GM19324 (cell line): Measurements from ENCODE around the gene TTC7B.
"Not testable (repeated sequence)": the region's sequence is repeated elsewhere in the genome, so short reads cannot be mapped to it uniquely, and the experiment has no call there.

Experiments
- ATAC-seq: cut with Tn5 transposase; IDR thresholded peaks from one replicate; pipeline ENCODE4 v1.9.1; 2021; ENCODE audit warnings: mild to moderate bottlenecking, moderate library complexity; ENCODE audit not compliant: unreplicated experiment, low FRiP score

Gene TTC7B

DNA sequence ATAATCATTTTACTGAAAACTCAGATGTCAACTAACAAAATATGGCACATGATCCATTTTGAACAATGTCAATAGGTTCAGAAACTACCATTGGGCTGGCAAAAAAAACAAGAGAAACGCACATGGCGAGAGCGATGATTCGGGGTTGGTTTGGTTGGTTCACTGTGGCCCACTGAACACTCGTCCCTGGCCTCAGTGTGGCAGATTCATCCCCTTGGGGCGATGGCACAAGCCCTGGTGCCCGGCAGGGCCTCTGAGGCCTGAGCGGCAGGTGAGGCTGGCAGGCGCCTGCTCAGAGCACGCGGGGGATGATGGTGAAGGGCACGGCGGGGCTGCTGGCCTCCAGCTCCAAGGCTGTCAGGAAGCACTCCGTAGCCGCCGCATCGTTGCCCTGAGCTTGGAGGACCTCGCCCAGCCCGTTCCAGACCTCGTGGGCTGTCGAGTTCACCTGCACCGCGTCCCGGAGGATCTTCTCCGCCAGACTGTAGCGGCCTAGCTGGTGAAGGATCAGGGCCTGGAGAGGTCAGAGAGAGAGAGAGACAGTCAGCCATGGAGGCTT lies 275.1 kb downstream of the TTC7B start:
- no peak for ATAC-seq

DNA sequence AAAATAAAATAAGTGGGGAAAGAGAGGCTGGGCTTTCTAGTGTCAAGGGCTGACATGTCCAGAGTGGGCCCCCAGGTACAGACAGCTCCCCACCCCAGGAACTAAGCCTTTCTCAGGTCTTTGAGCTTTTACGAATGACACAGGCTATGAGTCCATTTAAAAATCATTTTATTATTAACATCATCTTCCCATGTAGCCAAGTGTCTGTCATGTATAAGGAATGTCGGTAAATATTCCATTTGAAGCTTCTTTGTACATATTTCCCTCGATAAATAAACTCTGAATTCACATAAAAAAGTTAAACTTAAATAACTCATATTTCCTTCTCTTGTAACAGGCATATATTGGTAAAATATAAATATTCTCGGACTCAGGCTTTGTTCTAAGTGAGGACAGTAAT lies 275.8 kb downstream of the TTC7B start:
- ATAC-seq: no peak

DNA sequence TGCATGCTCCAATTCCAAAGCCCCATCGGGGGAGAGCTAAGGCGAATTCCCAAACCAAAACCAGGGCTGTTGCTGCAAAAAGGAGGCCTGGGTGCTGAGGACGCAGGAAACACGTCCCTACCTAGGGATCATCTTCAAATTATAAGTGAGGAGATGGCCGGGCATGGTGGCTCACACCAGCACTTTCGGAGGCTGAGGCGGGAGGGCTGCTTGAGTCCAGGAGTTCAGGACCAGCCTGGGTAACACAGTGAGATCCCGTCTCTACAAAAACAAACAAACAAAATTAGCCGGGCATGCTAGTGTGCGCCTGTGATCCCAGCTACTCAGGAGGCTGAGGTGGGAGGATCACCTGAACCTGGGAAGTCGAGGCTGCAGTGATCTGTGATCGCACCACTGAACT lies 276.2 kb downstream of the TTC7B start:
- ATAC-seq: no peak

DNA sequence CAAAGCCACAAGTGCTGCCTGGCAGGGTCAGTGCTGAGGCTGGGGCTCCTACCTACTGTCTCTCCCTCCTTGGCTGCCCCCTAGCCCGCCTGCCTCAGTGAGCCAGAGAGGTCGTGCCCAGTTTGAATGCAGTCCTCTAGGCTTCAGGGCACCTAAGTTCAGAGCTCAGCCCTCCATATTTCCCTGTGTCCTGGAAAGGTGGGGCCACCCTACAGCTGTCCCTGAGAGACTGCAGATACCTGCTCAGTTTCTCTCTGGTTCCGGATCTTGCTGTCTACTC lies 276.8 kb downstream of the TTC7B start:
- ATAC-seq: no peak

DNA sequence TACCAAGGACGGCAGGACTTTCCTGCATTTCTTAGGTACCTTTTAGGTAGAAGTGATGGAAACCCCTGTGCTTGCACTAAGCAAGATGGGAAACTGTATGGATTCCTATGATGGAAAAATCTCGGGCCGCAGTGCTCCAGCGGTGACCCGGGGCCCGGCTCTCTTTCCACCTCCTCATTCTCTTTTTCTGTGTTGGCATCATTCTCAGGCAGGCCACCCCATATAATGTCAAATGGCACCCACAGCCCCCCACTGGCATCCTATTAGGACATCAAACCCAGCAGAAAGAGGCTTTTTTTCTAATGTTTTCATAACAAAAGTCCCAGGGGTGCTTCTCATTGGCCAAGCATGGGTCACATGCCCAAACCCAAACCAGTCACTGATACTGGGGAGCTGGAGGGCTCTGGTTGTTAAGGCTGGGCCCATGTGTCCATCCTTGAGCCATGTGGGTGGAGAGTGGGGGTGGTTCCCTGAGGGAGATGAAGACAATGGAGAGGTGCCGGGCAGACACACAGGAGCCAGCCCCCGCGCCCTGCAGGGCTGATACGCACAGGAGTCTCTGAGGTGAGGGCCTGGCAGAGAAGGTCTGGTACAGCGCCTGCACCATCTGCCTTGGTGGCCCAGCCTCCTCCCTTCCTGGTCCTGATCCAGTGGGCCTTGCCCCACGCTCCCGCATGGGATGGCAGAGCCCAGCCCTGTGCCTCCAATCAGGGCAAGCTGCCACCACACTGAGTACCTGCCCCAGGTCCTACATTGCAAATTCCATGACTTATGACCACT lies 277.3 kb downstream of the TTC7B start:
- ATAC-seq: no peak

DNA sequence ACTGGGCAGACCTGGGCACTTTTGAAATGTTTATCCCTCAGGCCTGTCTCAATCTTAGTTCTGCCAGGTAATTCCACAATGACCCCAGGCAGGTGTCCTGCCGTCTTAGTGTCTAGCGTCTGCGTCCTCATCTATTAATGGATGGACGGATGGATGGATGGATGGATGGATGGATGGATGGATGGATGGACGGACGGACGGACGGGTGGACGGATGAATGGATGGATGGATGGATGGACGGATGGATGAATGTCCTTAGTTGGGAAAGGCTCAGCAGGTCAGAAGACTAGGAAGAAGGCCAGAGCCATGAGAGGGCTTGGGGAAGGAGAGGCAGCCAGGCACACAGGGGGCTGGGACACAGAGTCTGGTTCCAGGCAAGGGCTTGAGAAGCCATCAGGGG lies 278.1 kb downstream of the TTC7B start:
- ATAC-seq: no peak

DNA sequence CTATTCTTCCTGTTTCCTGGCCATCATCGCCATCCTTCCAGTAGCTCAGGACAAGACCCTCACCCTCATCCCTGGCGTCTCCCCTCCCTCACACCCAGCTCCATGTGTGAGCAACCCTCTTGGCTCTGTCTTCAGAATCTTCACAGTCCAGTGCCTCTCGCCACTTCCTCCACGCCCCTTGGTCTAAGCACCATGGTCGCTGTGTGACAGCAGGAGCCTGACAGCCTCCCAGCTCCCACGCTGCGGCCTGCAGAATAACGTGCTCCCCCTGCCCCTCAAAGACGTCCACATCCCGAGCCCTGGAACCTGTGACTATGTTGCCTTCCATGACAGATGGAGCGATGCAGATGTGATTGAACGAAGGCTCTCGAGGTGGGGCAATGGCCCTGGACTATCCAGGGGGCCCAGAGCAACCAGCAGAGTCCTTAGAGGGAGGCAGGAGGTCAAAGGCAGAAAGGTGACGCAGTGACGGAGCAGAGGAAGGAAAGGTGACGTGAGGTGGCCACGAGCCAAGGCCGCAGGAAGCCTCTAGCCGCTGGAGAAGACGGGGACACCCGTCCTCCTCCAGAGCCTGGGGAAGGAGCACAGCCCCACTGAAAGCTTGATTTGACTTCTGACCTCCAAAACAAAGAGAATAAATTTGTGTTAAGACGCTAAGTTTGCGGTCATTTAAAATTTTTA lies 279.6 kb downstream of the TTC7B start:
- no peak for ATAC-seq

DNA sequence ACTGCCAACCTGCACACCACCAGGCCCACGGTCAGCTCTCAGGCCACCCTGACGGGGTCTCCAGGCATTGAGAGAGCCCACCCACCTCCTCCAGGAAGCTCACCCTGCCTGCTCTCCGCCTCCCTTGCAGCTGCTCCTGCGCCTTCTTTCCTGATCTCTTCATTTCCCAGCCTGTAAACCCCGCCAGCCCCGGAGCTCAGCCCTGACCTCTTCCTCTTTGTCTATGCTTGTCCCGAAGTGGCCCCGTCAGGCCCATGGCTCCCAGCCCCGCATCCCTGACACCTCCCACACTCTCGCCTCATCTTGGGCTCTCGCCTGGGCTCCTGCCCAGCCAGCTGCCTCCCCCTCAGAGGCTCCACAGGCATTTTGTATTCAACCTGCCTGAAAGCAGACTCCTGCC lies 280.1 kb downstream of the TTC7B start:
- ATAC-seq: no peak

DNA sequence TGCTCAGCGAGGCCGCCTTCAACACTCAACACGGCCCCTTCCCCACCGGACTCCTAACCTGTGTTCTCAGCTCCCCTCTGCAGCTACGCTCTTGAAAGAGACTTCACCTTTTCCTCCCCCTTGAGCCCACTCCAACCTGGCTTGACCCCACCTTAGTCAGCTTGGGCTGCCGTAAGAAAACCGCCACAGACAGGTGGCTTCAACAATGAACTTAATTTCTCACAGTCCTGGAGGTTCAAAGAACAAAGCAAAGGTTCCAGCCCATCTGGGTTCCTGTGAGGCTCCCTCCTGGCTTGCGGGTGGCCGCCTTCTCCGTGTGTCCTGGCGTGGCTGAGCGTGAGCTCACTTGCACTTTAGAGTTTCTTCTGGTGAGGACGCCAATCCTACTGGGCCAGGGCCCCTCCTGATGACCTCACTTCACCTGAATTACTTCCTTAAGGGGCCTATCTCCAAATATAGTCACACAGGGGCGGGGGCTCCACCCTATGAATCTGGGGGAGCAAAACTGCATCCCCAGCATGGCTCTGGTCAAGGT lies 280.6 kb downstream of the TTC7B start:
- no peak for ATAC-seq

DNA sequence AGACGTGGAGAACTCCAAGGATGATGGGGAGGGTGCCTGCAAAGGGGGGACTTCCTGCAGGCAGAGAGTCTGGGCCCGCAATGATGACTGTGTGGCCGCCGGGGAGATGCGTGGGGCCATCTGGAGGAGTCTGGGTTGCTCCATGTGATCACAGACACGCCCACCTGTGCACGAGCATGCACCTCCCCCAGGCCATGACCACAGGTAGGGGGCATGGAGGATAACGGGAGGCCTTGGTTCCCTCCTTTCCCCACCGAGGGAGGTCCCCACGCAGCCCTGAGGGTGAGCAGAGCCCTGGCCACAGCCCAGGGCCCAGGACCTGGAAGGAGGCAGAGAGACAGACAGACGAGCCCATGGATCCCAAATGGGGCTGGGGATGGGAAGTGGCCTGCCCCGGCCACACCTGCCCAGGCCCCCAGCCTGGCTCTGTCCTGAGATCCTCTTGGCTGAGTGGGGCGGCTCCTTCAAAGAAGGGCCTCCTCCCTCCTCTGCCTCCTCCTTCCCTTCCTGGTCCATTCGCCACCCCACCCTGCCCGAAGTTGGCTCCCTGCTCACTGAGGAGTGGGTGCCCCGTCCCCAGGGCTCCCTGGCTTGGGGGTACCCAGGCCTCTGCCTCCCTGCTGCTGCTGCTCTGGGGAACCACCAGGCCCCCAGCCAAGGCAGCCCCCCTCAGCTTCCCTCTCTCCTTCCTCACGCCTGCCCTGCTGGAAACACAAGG lies 281.2 kb downstream of the TTC7B start:
- ATAC-seq: no peak

DNA sequence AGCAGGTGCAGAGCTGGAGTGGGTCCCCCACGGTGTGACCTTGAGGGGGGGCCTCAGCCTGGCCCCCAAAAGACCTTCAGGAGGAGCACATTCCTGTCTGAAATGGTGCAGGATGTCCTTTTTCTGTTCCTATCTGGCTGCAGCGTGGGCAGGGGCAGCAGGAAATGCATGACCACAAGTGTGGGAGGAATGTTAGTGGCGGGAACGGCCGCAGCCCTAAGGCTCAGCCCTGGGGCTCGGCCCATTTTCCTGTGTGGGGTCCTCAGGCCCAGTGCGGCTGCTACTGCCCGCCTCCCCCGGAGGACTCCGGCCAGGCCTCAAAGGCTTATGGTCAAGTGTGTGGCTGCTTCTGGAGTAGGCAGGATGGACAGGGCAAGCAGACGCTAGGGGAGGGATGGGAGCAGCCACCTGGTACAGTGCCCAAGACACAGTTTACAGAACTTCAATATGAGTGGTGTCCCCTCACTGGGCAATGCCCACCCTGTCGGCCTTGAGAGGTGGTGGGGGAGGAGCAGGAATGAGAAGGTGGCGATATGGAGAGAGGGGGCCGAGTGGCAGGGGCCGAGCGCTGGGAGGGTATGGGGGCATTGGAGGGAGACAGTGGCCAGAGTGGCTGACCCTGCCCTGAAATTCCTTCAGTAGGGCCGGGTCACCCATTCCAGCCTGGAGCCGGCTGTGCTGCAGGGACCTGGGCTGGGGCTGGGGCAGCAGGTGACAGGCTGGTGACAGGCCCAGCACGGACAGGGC lies 282.0 kb downstream of the TTC7B start:
- no peak for ATAC-seq

DNA sequence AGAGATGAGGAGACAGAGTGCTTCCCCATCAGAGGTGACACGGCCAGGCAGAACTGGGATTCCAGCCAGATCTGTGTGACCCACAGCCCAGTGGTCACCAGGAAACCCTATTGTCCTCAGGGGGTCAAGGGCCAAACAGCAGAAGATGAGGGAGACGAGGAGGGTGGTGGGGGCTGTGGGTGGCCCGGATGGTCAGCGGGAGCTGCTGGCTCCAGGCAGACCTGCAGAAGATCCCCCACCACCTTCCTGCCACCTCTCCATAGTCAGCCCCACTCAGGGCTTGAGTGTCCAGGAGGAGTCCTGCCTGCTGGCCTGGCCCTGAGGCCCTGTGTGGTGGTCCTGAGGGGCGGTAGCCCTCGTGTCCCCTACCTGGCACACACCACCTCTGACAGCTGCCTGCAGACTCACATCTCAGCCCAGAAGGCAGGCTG lies 282.6 kb downstream of the TTC7B start:
- ATAC-seq: no peak

DNA sequence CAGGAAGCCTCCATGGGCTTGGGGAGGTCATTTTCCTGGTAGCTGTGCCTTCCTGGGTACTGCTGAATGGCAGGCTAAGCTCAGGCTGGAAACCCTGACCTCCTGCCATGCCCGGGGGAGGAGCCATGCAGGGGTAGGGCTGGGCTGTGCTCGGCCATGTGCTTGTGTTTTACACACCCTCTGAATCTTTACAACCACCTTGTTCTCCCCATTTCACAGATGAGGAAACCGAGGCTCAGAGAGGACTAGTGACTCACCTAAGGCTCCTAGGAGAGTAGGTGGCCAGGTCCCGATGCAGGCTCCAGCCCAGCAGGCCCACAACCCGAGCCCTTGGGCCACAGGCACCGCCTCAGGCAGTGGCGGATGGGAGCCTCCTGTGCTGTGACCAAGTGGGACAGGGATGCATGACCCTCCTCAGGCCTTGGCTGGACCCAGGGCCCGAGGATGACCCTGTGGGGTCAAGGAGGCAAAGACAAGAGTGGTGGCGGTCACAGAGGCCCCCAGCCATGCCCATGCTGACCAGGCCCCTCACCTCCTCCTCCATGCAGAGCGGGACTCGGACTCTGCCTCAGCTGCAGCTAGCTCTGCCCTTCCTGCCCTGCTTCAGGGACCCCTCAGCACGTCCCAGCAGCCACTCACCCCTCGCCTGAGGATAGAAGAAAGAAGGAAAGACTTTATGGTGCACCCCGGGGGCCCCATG lies 283.3 kb downstream of the TTC7B start:
- ATAC-seq: no peak

DNA sequence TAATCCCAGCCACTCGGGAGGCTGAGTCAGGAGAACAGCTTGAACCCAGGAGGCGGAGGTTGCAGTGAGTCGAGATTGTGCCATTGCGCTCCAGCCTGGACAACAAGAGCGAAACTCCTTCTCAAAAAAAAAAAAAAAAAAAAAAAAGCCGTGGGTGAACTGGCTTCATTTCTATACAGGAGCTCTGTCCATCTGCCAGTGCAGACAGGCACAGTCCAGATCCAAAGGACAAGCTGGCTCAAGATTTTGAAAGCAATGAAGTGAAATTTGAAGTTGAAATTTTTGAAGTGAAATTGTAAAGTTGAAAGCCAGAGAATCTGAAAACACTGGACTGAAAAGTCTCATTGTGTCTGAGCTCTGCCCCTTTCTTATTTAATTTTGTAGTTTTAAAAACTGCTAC lies 284.7 kb downstream of the TTC7B start:
- ATAC-seq: no peak

DNA sequence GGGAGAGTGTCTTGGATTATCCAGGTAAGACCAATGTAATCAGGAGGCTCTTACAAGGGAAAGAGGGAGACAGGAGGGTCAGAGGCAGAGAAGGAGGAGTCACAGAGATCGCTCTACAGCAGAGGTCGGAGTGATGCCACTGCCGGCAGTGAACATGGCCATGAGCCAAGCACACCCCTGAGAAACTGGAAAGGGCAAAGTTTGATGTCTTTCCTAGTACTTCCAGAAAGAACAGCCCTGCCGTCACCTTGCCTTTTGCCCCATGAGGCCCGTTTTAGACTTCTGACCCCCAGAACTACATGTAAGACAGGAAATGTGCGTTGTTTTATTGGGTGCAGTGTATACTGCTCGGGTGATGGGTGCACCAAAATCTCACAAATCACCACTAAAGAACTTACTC lies 285.7 kb downstream of the TTC7B start:
- ATAC-seq: no peak

DNA sequence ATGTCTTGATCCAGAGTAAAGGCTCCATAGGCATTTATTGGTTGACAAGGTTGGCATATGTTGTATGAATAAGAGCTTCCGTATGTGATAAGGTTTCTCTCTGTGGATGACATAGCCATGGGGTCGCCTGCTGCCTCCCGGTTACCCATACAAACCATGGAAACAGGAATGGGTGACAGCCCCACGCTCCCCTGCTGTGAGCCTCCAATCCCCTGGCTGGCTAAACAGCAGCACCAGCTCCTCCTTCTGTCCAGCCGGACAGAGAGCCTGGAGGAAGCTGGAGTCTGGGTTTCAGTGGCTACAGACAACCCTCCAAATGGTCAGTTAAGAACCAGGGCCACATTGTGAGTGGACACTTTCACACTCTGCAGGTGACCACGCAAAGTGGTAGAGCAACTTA lies 288.3 kb downstream of the TTC7B start:
- ATAC-seq: no peak

DNA sequence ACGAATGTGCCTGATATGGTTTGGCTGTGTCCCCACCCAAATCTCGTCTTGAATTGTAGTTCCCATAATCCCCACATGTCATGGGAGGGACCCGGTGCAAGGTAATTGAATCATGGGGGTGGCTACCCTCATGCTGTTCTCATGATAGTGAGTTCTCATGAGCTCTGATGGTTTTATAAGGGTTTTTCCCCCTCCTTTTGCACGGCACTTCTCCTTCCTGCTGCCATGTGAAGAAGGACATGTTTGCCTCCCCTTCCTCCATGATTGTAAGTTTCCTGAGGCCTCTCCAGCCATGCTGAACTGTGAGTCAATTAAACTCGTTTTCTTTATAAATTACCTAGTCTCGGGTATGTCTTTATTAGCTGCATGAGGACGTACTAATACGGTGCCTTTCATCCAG lies 289.7 kb downstream of the TTC7B start:
- not testable (repeated sequence) for ATAC-seq

DNA sequence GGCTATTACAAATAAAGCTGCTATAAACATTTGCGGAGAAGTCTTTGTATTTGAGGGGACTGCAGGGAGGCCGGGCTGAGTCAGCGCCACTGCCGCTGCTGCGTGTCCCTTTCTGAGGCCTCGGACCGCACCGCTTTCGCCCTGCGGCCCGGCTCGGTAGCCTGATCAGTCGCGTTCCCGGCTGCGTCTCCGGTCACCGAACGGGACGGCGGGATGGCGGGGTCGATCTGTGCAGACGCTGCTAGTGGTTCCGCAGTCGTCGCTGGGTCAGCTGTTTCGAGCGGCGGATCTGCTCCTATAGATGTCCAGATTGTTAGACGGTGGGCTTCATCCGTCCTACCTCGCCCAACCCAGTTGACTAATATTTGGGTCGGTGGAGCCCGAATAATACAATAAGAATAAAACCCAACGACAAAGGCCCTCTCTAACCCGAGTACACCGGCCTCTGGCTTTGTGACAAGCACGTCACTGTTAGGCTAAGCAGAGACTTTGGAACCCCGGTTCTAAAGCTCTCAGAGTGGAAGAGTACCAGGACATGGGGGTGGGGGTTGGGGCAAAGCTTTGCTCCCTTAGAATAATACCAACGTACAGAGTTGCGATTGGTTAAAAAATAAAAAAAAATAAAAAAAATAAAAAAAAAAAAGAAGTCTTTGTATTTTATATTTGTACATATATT lies 290.7 kb downstream of the TTC7B start:
- ATAC-seq: not testable (repeated sequence)
